Epidermal melanocyte (primary cell): ENCODE measurements around the gene ADPRM.
"Not testable (repeated sequence)": the region's sequence is repeated elsewhere in the genome, so short reads cannot be mapped to it uniquely, and the experiment has no call there.

ENCODE experiments used
- DNase-seq: peaks from one replicate; pipeline ENCODE4 v3.0.0; 2011; ENCODE audit warnings: low spot score; ENCODE audit not compliant: insufficient read length

Gene ADPRM

DNA sequence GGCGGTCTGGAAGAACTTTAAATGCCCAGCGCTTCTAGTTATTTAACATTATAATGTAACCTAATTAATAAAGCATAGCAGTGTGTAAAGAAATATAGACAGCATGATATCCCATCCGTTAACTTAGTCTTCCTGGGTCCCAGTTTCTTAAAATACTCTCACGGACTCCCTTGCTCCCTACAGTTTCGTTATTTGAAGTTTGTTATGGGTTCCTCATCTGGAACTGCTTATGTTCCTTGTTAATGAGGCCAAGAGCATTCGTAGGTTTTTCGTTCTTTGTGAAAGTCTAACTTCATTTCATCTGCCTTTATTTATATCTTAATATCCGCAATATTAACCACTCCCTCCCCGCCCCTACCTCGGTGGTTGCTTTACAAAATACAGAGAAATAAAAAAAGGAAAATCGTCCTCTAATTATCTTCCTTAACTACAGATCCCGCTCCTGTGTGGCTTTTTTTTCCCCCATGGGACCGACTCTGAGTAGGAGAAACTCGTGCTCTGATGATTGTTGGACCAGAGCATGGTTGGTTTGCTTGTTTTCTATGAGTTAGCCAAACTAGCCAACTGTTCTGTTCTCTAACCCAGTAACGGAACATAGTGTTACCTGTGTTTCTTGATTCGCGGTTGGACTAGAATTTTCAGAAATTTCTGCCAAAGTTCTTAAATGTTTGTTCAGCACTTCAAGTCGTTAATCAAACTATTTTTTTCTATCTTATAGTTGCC, 863 bp downstream of the ADPRM start:
- DNase-seq: peak; percentile 18

DNA sequence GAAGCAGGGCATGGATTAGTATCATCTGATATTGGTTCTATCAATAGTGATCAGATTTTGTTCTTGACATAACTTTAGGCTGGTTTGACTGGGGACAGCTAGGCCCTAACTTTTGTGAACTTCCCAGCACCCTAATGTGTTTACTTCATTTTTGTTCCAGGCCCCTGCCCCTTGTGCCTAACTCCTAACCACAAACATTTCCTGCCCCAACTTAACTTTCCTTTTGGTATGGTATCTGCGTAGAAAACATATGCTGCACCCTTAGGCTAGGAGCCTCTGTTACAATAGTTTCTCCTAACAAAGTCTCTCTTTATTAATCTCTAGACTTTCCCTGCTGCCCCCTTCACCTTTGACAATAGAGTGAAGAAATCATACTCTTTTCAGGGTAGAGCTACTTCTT, 2.5 kb downstream of the ADPRM start:
- no peak for DNase-seq

DNA sequence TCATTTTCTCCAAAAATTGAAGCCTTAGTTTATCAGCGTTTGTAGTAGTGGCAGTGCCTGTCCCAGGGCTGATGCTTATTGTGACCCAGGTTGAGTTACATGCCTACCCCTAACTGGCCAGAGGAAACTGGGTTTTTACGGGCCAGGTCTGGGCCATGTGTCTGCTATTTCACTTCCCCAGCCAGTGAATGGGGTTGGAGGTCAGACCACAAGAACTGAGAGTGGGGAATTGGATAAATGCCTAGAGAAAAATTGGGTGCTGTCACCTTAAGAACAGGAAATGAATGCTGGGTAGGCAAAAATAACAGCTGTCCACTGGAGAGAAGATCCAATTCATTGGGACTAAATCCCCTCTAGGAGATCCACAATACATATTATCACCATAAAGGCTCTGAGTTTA, 5.2 kb downstream of the ADPRM start:
- no peak for DNase-seq

DNA sequence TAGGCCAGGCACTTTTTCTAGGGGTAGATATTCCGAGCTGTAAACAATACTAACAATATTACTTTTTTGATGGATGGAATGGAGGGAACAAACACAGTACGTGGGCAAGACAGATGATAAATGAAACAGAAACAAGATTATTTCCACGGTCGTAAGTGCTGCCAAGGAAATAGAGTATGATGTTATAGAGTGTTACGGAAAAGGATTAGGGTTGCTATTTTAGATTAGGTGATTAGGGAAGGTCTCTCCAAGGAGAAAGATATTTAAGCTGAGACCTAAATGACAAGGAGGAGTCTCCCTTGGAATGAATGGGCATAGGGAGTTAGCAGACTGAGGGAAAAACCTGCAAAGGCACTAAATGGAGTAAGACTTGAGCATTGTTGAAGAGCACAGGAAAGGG, 8.3 kb downstream of the ADPRM start:
- DNase-seq: no peak

DNA sequence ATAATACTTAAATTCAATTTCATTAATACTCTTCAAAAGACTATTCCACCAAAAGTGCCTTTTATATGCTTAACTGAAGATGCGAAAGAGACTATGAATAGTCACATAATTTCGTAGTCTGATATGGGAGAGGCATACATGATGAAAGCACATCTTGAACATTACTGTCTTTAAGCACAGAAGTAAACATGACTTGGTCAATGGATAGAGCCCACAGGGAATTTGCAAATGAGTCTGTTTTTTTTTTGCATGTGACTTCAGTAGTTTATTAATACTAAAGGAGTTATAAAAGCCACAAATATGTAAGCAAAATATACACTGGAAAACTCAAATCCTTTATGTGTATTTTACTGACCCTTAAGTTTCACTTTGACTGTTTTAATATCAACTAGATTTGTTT, 15.9 kb downstream of the ADPRM start:
- DNase-seq: no peak

GRCh38 chr17:10716218-10716617, 18.8 kb downstream of the ADPRM start:
- DNase-seq: no peak

DNA sequence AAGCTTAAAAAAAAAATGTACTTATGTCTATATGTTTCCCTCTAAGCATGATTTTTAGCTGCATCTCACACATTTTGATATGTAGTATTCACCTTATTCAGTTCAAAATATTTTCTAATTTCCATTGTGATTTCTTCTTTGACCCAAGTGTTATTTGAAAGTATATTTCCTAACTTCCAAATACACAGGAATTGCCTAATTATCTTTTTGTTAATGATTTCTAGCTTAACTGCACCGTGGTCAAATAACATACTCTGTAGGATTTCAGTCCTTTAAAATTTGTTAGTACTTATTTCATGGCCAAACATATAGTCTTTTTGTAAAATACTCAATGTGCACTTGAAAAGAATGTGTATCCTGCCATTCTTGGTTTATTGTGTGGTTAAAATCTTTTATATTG, 21.2 kb downstream of the ADPRM start:
- no peak for DNase-seq

DNA sequence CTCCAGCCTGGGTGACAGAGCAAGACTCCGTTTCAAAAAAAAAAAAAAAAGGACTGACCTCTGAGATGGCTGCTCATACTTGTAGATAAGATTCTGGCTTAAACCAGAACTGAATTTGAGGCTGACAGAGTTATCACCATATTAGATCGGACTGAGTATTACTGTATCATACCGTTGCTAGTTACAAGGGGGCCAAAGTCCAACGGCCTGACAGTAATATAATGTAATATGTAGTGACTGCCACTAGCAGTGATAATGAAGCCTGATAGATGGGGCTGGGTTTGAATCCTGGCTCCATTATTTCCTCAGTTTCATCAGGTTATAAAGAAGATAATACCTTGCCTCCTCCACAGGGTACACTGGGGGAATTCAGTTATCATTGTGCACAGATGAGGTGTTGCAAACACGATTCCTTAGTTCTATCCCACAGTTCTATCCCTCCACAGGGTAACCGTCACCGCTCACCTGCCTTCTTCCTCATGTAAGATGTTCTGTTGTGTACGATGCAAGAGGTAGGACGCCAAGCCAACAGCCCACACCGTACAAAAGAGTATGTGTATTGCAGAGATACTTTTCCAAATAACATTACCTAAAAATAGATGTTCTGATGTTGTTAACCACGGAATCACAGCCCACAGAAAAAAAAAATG, 27.3 kb downstream of the ADPRM start:
- no peak for DNase-seq

- no peak for DNase-seq
Measured at GRCh38 chr17:10725262-10725661, 27.9 kb downstream of the ADPRM start.

DNA sequence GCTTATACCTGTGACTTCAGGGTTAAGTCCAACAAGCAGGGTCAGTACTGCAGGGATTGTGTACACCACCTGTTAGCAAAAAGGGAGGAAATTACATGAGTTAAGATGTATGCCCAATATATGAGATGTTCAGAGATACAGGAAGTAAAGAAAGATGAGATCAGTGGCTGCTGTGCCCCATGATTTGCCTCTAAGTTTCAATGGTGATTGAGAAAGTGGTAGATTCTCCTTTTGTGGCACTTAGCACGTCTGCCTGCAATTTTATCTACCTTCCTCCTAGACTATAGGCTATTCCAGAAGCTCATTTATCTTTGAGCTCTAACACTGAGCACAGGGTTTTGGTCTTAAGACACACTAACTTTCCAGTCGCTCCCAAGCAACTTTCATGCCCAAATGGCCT, 28.8 kb downstream of the ADPRM start:
- DNase-seq: no peak

- DNase-seq: no peak
Measured at GRCh38 chr17:10727192-10727591, 29.8 kb downstream of the ADPRM start.

DNA sequence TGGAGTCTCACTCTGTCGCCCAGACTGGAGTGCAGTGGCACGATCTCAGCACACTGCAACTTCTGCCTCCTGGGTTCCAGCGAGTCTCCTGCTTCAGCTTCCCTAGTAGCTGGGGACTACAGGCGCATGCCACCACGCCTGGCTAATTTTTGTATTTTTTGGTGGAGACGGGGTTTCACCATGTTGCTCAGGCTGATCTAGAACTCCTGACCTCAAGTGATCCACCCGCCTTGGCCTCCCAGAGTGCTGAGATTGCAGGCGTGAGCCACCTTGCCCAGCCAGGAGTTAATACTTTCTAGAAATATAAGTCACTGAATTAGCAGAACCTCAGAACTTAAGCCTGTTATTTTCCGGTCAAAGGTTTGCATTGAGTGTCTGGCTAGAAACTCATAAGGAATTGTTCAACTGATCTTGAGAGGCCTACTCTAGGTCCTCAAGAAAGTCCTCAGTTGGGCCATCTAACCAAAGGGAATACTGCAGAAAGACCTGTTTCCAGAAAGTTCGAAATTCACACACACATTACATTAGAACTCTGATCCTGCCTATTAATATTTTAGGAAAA, 31.0 kb downstream of the ADPRM start:
- no peak for DNase-seq

GRCh38 chr17:10729334-10730193, 32.2 kb downstream of the ADPRM start, which contains the start of gene TMEM220:
TMEM220 (minus strand) TSS chr17:10730023; CDS start chr17:10729851, 172 bp downstream.
- DNase-seq: peak; percentile 42

GRCh38 chr17:10730247-10730646, 32.9 kb downstream of the ADPRM start:
- DNase-seq: not testable (repeated sequence)

DNA sequence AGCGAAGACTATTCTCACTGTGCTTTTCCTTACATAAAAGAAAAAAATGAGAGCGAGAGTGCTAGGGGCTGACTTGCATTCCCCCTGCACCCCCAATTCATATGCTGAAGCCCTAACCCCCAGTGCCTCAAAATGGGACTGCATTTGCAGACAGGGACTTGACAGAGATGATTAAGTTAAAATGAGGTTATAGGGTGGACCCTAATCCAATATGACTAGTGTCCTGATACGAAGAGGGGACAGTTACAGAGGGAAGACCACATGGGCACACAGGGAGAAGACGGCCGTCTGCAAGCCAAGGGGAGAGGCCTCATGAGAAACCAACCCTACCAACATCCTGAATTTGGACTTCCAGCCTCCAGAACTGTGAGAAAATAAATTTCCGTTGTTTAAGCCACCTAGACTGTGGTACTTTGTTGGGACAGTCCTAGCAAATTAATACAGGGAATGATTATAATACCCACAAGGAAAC, 34.0 kb downstream of the ADPRM start:
- no peak for DNase-seq

DNA sequence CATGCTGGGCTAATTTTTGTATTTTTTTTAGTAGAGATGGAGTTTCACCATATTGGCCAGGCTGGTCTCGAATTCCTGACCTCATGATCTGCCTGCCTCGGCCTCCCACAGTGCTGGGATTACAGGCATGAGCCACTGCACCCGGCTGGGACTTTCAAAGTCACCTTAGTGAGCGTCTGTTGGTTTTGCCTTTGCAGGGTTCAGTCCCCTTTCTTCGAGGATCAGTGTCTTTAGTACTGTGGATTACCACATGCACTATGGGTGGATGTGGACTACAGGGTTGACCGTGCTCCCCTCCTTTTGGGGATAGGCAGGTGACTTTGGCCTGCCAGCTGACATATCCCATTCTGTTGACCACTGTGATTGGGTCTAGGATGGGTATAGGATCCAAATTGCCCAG, 34.7 kb downstream of the ADPRM start:
- not testable (repeated sequence) for DNase-seq

DNA sequence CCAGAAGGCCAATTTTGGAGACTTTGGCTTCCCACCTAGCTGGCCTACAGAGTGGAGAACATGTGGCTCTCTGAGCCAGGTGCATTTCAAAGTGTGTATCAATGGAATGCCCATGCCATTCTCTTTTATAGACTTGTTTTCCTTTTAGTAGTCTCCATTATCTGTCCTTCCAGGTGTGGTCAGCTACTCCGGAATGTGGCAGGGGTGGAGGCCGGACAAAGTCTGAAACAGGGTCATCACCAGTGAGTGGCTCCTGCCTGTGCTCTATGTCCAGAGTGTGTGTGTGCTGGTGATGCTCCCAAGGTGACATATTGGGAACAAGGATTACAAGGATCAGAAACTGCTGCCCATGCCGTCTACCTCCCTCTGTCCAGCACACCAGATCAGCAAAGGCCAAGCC, 36.3 kb downstream of the ADPRM start:
- no peak for DNase-seq

- no peak for DNase-seq
Measured at GRCh38 chr17:10735251-10735650, 37.9 kb downstream of the ADPRM start.

- no peak for DNase-seq
Measured at GRCh38 chr17:10735821-10736220, 38.4 kb downstream of the ADPRM start.

DNA sequence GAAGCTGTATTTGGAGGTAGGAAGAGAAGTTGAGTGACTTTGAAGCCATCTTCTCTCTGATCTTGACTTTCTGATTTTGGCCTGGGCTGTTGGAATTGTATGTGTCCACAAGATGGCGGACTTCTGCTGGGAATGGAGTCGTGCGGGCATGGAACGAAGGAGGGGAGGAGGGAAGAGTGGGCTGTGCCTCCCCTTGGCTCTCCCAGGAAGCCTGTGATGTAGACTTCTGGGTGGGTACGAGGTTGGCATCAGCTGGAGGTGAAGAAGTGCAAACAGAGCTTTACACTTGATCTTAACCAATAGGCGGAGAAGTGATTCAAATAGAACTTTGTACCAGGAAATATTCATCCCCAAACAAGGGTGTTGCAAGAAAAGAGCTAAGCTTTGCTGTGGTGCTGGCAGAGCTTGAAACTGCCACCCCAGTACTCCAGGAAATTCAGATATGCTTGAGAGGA, 39.8 kb downstream of the ADPRM start:
- peak; percentile 57 for DNase-seq

DNA sequence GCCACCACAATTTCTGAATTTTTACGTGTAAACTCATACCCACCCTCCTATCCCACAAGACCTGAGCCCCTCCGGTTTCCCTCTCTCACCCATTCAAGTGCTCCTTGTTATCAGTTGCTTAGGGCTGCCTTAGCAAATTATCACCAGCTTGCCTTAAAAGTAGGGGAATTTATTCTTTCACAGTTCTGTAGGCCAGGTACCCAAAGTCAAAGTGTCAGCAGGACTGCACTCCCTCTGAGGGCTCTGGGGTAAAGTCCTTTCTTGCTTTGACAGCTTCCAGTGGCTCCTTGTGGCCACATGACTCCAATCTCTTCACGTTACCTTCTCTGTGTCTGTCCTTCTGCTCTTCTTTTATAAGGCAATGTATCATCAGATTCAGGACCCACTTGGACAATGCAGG, 40.3 kb downstream of the ADPRM start:
- DNase-seq: no peak
